Activated naive CD4-positive, alpha-beta T cell treated with anti-CD3 and anti-CD28 coated beads for 36 hours (primary cell): ENCODE results near the gene EDEM3. TPM values are rescaled to one million over a fixed set of nuclear protein-coding genes. Genes with fewer than 3 reads are reported as not detected.

Experiments
- CTCF ChIA-PET: fragments of 350-600 bp; sonication (Branson Sonifier 250); formaldehyde crosslinking; loops from one replicate; lab custom pipeline; 2021; ENCODE audit warnings: antibody characterized with exemption; lab: Charles Lee
- DNase-seq: peaks from one replicate; pipeline ENCODE4 v3.0.0-alpha.2; 2020
- H3K27ac Mint-ChIP-seq: one replicate; pipeline ENCODE4 v1.8.0; 2021; ENCODE audit warnings: mild to moderate bottlenecking, mixed read lengths
- H3K27me3 Mint-ChIP-seq: one replicate; pipeline ENCODE4 v1.8.0; 2021; ENCODE audit warnings: low read depth, mixed read lengths
- H3K36me3 Mint-ChIP-seq: one replicate; pipeline ENCODE4 v1.8.0; 2021; ENCODE audit warnings: low read depth, mixed read lengths
- H3K4me1 Mint-ChIP-seq: one replicate; pipeline ENCODE4 v1.8.0; 2021; ENCODE audit warnings: low read depth, mixed read lengths
- H3K4me3 Mint-ChIP-seq: one replicate; pipeline ENCODE4 v1.8.0; 2021; ENCODE audit warnings: mild to moderate bottlenecking, moderate library complexity, mixed read lengths
- H3K9me3 Mint-ChIP-seq: one replicate; pipeline ENCODE4 v1.8.0; 2021; ENCODE audit warnings: mixed read lengths
- intact Hi-C: fragments of 100-400 bp; cut with micrococcal nuclease; formaldehyde crosslinking; loops from one replicate; pipeline ENCODE4 v1.15.1; 2023
- total RNA-seq, 2 experiments: library from RNA; stranded (reverse); gene quantifications; one replicate each; pipeline ENCODE4 v1.2.3, GENCODE V29; 2021

Gene EDEM3
- total RNA-seq, 2 experiments from 2014 or later: 9.9 to 10.5 TPM

DNA sequence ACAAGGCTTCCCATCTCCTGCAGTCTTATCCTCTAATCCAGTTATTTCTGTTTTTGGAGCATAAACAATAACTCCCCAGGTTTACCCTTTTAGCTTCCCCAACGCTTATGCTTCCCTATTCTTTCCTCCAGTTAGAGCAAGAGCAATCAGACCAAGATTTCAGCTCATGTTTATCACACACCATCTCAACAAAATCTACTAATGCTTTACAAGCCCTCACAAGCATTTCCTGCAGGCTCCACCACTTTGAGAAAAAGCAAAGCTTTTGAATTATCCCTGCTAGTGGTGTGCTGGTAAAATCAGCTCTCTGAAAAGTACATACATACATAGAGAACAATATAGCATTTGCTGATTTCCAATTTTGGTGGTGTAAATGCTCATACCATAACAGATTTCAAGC, 92.9 kb downstream of the EDEM3 start:
- intact Hi-C loops: loop anchor here (2.0 to 5.0 kb wide), 2 partner anchors 275 to 420 kb away; partner anchors contain the start of gene C1orf21
- Mint-ChIP-seq H3K9me3 (no peaks in the 10 kb centered on the region), H3K4me1 (peaks cover 1% of the 10 kb centered on the region)

DNA sequence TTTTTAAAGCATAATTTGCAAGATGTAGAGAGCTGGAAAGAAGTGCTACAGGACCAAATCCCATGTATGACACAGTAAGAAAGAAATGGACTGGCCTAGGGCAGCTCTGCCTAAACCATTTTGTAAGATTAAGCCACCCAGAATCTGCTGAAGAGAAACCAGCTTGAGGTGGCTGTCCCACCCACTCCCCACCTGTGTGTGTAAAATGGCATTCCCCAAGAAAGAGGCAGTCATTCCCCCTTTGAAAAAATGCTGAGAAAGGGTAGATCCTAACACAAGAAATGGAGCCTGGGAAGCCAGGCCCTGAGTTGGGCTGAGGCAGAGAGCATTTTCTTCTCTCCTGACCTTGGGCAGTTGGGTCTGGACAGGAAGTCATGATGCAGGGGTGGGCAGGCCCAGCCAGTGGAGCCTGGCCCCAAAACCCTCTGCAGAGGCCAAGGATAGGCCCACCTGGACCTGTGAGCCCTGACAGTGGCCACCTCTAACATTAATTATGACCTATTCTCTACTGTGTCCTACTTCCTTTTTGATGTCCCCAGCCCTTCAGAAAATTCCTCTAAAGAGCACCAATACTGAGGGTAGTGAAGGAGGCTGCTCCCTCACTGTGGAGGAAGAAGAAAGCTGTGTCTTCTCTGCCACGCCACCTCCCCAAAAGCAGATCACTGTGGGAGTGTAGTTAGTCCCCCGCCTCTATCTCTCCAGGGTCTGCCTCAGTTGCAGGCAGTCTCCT, 94.0 kb downstream of the EDEM3 start:
- Mint-ChIP-seq H3K27me3 (peaks cover 18% of the 10 kb centered on the region), H3K4me3 (no peak overlapping the region), H3K9me3 (no peaks in the 10 kb centered on the region), H3K27ac (no peak overlapping the region), H3K4me1 (peaks cover 1% of the 10 kb centered on the region), H3K36me3 (no peaks in the 10 kb centered on the region)
- DNase-seq: no peak
- intact Hi-C loops: loop anchor here (5.0 kb wide), 1 partner anchor 418 kb away; no protein-coding TSS in a partner anchor
- CTCF ChIA-PET: interaction anchor here (0.6 to 1.4 kb wide), 2 partner anchors 14 to 111 kb away, joined by 3 read pairs; no protein-coding TSS in a partner anchor

More for the DNA sequence above, 92.9 kb downstream of the EDEM3 start:
- CTCF ChIA-PET: interaction anchor here (1.3 kb wide), 1 partner anchor 9 kb away, joined by 5 read pairs; no protein-coding TSS in a partner anchor
- Mint-ChIP-seq H3K4me3 (no peak overlapping the region), H3K27me3 (peaks cover 20% of the 10 kb centered on the region), H3K36me3 (no peaks in the 10 kb centered on the region), H3K27ac (no peak overlapping the region)
- no peak for DNase-seq

- intact Hi-C loops: no loop called here
- no peaks in the 10 kb centered on the region for H3K4me1 Mint-ChIP-seq
- no peak overlapping the region for H3K4me3 Mint-ChIP-seq
- H3K27ac Mint-ChIP-seq: no peak overlapping the region
- no peak for DNase-seq
- H3K9me3 Mint-ChIP-seq: no peaks in the 10 kb centered on the region
- no peaks in the 10 kb centered on the region for H3K36me3 Mint-ChIP-seq
- CTCF ChIA-PET: no interaction called here
- H3K27me3 Mint-ChIP-seq: peaks cover 5% of the 10 kb centered on the region
Observed at GRCh38 chr1:184658055-184658454, 96.6 kb downstream of the EDEM3 start.

DNA sequence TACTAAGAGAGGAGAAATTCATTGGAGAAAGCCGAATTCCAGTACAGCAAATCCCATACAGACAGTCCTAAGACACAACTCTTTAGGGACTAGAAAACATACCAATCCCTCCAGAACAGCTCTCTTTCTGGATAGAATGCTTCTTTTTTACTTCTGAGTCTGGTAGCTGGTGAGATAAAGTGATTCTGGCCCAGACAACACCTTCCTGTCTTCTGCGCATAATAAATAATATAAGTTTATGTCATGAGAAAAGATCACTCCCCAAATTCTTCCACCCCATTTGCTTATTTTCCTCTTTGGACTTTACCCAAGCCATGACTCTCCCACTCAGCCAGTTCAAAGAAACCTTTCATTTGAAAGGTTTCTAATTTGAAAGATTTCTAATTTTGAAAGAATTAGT, 98.4 kb downstream of the EDEM3 start:
- DNase-seq: no peak
- intact Hi-C loops: no loop called here
- Mint-ChIP-seq H3K9me3 (peaks cover 3% of the 10 kb centered on the region), H3K27ac (no peak overlapping the region), H3K27me3 (peaks cover 14% of the 10 kb centered on the region), H3K4me1 (no peaks in the 10 kb centered on the region), H3K36me3 (no peaks in the 10 kb centered on the region), H3K4me3 (no peak overlapping the region)
- CTCF ChIA-PET: no interaction called here

DNA sequence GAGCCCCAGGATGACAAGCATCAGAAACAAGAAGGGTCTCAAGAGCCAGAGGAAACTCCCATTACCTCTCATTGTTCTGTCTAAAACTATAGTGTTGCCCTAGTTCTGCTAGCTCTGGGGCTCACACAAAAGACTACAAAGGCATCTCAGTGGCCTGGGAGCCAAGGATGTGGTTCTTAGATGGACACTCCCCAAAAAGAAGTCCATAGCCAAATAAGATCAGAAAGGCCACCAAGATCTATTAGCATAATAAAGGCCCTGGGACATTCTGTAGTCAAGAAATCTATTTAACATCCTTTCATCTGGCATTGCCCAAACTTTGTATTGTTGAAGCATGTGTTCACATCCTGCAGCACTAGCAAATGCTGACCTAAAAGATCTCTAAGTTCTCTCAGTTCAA, 99.5 kb downstream of the EDEM3 start:
- H3K27me3 Mint-ChIP-seq: peaks cover 15% of the 10 kb centered on the region
- intact Hi-C loops: no loop called here

DNA sequence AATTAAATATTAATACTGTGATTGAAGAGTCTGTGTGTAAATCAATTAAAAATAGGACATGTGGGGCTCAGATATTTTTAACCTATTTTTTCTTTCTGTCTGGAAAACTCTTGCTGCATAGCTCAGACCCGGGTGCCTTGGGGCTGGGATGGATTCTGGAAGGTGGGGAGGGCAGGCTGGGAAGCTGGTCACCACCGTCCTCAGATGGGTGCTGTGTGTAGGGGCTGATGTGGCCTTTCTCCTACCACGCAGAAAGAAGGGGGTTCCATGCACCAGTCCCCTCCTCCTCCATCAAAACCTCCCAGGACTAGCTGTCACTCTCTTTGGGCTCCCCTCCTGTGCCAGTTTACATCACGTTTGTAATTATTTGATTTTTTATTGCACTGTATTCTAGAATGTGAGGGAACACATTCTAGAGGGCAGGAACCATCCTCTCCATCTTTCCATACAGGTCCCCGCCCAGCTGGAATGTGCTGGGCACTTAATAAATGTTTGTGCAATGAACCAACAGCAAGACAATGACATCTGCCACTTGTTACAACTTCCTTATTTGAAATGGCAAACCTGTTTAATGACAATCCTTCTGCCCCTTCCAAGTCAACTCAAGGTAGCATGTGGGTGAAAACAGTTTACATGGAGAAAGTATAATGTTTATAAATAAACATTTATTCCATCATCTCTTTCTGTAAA, 104.3 kb downstream of the EDEM3 start:
- Mint-ChIP-seq H3K4me3 (no peak overlapping the region), H3K27me3 (peaks cover 19% of the 10 kb centered on the region), H3K27ac (no peak overlapping the region), H3K4me1 (no peaks in the 10 kb centered on the region), H3K9me3 (peaks cover 7% of the 10 kb centered on the region), H3K36me3 (no peaks in the 10 kb centered on the region)
- no peak for DNase-seq
- intact Hi-C loops: no loop called here
- CTCF ChIA-PET: no interaction called here

More for the DNA sequence above, 99.5 kb downstream of the EDEM3 start:
- H3K4me1 Mint-ChIP-seq: no peaks in the 10 kb centered on the region
- CTCF ChIA-PET: interaction anchor here (0.7 kb wide), 1 partner anchor 9 kb away, joined by 3 read pairs; no protein-coding TSS in a partner anchor
- H3K27ac Mint-ChIP-seq: no peak overlapping the region
- no peaks in the 10 kb centered on the region for H3K36me3 Mint-ChIP-seq
- DNase-seq: no peak
- H3K9me3 Mint-ChIP-seq: peaks cover 3% of the 10 kb centered on the region
- no peak overlapping the region for H3K4me3 Mint-ChIP-seq

DNA sequence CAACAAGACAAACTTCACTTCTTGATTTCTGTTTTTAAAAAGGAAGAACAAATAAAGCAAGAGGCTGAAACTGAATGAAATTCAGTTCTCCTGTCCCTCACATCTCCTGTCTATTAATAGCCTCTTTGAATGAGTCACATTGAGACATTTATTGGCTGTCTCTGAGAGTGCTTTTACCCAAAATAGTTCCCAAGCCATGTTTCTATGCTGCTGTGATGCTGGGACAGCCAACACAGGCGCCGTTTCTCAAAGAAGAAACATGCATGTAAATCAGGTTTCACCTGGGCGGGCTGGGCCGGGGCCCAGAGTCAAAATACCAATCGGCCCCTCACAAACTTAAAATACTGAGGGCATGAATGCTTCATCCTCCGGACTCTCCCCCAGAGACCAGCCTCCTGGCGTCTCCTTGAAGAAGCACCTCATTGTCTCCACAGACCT, 105.2 kb downstream of the EDEM3 start:
- peaks cover 17% of the 10 kb centered on the region for H3K27me3 Mint-ChIP-seq
- no peaks in the 10 kb centered on the region for H3K36me3 Mint-ChIP-seq
- CTCF ChIA-PET: no interaction called here
- no peaks in the 10 kb centered on the region for H3K4me1 Mint-ChIP-seq
- H3K4me3 Mint-ChIP-seq: no peak overlapping the region
- H3K9me3 Mint-ChIP-seq: peaks cover 7% of the 10 kb centered on the region
- no peak overlapping the region for H3K27ac Mint-ChIP-seq
- intact Hi-C loops: no loop called here
- no peak for DNase-seq

GRCh38 chr1:184648856-184649201, 105.8 kb downstream of the EDEM3 start:
- no peak overlapping the region for H3K27ac Mint-ChIP-seq
- peaks cover 7% of the 10 kb centered on the region for H3K9me3 Mint-ChIP-seq
- DNase-seq: no peak
- H3K36me3 Mint-ChIP-seq: no peaks in the 10 kb centered on the region
- no peak overlapping the region for H3K4me3 Mint-ChIP-seq
- intact Hi-C loops: no loop called here
- H3K4me1 Mint-ChIP-seq: no peaks in the 10 kb centered on the region
- peaks cover 20% of the 10 kb centered on the region for H3K27me3 Mint-ChIP-seq
- CTCF ChIA-PET: no interaction called here

DNA sequence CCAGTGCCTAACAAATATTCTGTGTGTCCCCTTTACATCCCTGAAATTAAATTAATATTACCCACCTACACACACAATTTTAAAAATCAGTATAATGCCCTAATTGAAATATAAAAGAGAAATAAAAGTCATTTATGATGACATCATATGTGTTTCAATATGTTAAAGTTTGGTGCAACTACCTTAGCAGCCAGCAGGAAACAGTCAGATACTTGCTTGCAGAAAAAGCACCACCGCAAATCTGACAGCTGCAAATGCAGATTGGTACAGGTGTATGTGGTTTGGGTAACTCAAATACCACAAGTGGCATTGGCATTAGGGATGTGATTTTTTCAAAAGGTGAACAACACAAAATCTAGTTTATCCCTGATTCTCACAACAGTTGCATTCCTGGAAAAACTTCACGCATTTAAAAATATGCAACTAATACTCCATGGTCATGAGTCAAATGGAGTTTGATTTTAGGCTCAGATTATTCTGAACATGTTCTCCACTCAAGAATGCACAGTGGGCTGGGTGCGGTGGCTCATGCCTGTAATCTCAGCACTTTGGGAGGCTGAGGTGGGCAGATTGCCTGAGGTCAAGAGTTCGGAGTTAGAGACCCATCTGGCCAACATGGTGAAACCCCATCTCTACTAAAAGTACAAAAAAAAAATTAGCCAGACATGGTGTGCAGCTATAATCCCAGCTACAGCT, 106.3 kb downstream of the EDEM3 start:
- H3K9me3 Mint-ChIP-seq: peaks cover 7% of the 10 kb centered on the region
- peaks cover 18% of the 10 kb centered on the region for H3K27me3 Mint-ChIP-seq
- DNase-seq: no peak
- H3K4me3 Mint-ChIP-seq: no peak overlapping the region
- CTCF ChIA-PET: no interaction called here
- intact Hi-C loops: no loop called here
- H3K27ac Mint-ChIP-seq: no peak overlapping the region
- no peaks in the 10 kb centered on the region for H3K36me3 Mint-ChIP-seq
- no peaks in the 10 kb centered on the region for H3K4me1 Mint-ChIP-seq

GRCh38 chr1:184647471-184647870, 107.2 kb downstream of the EDEM3 start:
- H3K9me3 Mint-ChIP-seq: peaks cover 7% of the 10 kb centered on the region
- no peak overlapping the region for H3K4me3 Mint-ChIP-seq
- intact Hi-C loops: no loop called here
- H3K27me3 Mint-ChIP-seq: peaks cover 15% of the 10 kb centered on the region
- H3K36me3 Mint-ChIP-seq: no peaks in the 10 kb centered on the region
- CTCF ChIA-PET: no interaction called here
- no peak for DNase-seq
- no peaks in the 10 kb centered on the region for H3K4me1 Mint-ChIP-seq
- H3K27ac Mint-ChIP-seq: no peak overlapping the region

DNA sequence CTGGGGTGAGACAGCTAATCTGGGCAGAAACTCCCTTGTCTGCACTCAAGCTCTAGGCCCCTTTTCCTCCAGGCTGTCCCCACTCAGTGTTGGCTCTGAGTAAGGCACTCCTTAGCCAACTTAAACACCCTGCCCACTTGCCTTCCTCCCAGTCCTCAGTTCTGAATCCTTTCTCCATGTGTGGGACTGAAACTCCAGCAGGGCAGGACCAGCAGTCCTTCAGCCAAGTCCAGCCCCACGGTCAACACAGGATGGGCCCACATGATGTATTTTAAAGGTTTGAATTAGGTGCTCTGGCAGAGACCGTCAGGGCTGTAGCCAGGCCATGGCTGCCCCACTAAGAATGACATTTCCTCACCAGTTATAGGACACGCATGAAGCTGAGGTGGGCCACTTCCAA, 107.8 kb downstream of the EDEM3 start:
- peaks cover 7% of the 10 kb centered on the region for H3K9me3 Mint-ChIP-seq
- intact Hi-C loops: no loop called here
- CTCF ChIA-PET: no interaction called here
- H3K27me3 Mint-ChIP-seq: peaks cover 21% of the 10 kb centered on the region
- no peak for DNase-seq
- H3K27ac Mint-ChIP-seq: no peak overlapping the region
- H3K4me3 Mint-ChIP-seq: no peak overlapping the region
- H3K4me1 Mint-ChIP-seq: no peaks in the 10 kb centered on the region
- no peaks in the 10 kb centered on the region for H3K36me3 Mint-ChIP-seq

DNA sequence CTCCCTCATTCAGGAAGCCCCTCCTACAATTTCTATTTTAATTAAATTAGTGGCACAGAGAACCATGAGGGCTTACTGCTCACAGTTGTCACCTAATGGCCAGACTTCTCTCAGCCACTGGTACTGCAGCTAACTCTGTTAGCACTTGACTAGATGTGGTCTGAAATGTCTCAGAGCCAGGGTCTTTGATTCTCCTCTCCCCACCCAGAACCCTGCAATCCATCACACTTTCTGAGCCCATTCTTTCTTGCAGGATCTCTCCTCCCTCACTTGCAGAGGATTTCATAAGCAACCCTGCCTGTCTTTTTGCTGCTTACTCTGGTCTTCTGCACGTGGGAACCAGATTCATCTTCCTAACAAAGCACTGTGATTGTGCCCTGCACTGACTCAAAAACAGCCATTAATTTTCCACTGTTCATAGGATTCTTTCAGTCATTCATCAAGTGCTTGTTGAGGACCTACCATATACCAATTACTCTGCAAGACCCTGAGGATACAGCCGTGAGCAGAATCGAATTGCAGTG, 108.4 kb downstream of the EDEM3 start:
- Mint-ChIP-seq H3K36me3 (no peaks in the 10 kb centered on the region), H3K4me3 (no peak overlapping the region), H3K27me3 (peaks cover 17% of the 10 kb centered on the region), H3K27ac (no peak overlapping the region), H3K9me3 (peaks cover 5% of the 10 kb centered on the region), H3K4me1 (no peaks in the 10 kb centered on the region)
- intact Hi-C loops: no loop called here
- no peak for DNase-seq
- CTCF ChIA-PET: no interaction called here
